Fibroblast of pulmonary artery (primary cell): ENCODE results near the gene FAF1.

Source experiments
- DNase-seq: peaks from one replicate; pipeline ENCODE4 v3.0.0-alpha.2; 2010; ENCODE audit warnings: low read depth
- H3K4me3 ChIP-seq: replicated peaks from 2 replicates; pipeline ENCODE4 v1.5.1; 2011; ENCODE audit warnings: low read depth, mild to moderate bottlenecking, control low read depth, low read length, moderate library complexity
- TF ChIP-seq, protein P1 (sequence below): IDR thresholded peaks from 2 replicates; pipeline ENCODE4 v1.5.1; 2011; ENCODE audit warnings: mild to moderate bottlenecking, control low read depth, low read length, inconsistent platforms; ENCODE audit errors: missing control alignments

FAF1 gene

DNA sequence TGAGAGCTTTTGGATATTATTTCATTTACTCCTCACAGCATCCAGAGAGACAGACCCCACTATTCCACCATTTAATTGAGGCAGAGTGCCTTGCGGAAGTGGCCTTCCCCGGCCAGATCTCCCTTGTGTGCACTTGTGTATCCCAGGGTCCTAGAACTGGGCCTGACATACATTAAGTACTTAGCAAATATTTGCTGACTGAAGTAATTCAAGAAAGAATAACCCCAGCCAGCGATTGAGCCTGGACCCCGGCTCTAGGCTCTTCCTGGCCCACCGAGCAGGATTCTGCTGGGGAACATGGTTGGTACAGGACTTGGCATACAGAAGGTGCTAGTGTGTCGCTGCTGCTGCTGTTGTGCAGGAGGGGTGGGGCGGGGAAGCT lies 545.2 kb downstream of the FAF1 start:
- DNase-seq: no peak
- TF ChIP-seq, protein P1, sequence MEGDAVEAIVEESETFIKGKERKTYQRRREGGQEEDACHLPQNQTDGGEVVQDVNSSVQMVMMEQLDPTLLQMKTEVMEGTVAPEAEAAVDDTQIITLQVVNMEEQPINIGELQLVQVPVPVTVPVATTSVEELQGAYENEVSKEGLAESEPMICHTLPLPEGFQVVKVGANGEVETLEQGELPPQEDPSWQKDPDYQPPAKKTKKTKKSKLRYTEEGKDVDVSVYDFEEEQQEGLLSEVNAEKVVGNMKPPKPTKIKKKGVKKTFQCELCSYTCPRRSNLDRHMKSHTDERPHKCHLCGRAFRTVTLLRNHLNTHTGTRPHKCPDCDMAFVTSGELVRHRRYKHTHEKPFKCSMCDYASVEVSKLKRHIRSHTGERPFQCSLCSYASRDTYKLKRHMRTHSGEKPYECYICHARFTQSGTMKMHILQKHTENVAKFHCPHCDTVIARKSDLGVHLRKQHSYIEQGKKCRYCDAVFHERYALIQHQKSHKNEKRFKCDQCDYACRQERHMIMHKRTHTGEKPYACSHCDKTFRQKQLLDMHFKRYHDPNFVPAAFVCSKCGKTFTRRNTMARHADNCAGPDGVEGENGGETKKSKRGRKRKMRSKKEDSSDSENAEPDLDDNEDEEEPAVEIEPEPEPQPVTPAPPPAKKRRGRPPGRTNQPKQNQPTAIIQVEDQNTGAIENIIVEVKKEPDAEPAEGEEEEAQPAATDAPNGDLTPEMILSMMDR: no peak

DNA sequence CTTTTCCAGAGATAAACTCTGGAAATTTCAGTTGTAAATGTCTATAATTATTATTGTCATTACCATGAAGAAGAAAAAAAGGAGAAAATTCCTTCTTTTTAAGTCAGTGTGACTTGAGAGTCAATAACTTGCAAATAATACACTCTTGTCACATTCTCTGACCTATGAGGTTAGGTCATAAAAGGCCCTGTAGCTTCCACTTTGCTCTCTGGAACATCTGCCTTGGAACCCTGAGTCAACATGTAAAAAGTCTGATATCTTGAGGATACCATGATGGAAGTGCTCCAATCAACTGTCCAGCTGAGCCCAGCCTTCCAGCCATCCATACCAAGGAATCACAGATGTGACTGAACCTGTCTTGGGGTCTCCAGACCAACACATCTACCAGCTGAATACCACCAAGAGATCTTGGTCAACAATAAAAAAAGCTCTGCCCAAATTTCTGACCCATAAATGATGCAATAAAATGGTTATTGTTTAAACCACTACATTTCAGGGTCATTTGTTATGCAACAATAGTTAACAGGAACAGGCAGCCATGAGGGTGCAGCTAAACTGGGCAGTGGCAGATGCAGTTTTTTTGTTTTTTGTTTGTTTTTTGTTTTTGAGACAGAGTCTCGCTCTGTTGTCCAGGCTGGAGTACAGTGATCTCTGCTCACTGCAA lies 547.1 kb downstream of the FAF1 start:
- no peak overlapping the region for H3K4me3 ChIP-seq
- DNase-seq: no peak
- TF ChIP-seq, protein P1: no peak

More for the DNA sequence above, 545.2 kb downstream of the FAF1 start:
- no peak overlapping the region for H3K4me3 ChIP-seq

DNA sequence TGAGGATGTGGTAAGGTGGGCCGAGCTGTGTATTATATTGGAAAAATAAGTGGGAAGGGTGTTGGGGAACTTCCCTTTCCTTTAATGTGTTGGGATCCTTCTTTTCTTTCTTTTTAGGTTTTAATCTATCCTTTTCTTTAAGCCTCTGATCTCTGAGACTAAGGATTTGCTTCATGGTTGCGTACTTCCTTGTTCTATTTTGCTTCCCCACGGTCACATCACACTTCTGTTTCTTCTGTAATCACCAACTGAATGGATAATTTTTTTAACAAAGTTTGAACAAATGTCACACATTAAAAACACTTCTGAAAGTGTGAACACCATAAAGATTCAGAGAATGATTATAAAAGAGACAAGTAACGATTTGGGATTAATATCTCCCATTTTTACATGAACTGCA lies 554.3 kb downstream of the FAF1 start:
- DNase-seq: no peak
- TF ChIP-seq, protein P1: no peak
- H3K4me3 ChIP-seq: no peak overlapping the region

DNA sequence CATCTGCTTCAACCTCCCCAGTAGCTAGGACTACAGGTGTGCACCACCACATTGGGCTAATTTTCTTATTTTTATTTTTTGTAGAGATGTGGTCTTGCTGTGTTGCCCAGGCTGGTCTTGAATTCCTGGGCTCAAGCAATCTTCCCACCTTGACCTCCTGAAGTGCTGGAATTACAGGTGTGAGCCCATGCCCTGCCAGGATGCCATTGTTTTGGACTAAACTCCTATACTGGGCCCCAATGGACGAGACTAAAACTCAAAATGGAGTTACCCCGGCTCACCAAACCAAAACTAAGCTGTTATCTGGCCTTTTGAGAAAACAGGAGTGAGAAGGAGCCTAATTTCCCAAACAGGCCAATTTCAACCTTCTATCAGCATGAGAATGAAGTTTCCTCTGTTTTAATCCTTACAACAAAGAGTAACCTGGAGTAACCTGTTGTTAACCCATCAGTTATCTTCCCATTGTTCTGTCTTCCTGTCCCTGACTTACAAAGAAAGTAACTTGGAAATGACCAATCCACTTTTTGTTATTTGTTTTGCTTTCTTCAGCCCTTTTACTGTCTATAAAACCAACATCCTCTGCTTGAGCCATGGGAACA lies 566.4 kb downstream of the FAF1 start:
- no peak overlapping the region for H3K4me3 ChIP-seq
- no peak for DNase-seq
- TF ChIP-seq, protein P1: no peak
